GM19455 (cell line): ENCODE measurements around the gene PAX8.

ENCODE experiments used
- ATAC-seq: cut with Tn5 transposase; IDR thresholded peaks from one replicate; pipeline ENCODE4 v1.9.1; 2021; ENCODE audit not compliant: unreplicated experiment

PAX8 gene

GRCh38 chr2:113173542-113174375 lies 105.0 kb downstream of the PAX8 start, which contains the start of gene PSD4:
Gene PSD4, plus strand, starts transcription at chr2:113173971. Its CDS starts 8,486 bp downstream, at chr2:113182457.
- peak; percentile 84 for ATAC-seq

- ATAC-seq = no peak
These were observed 105.8 kb downstream of the PAX8 start for GRCh38 chr2:113172721-113173541.

- no peak for ATAC-seq
These were observed 107.2 kb downstream of the PAX8 start for GRCh38 chr2:113171334-113172075.

GRCh38 chr2:113169586-113169985 lies 109.1 kb downstream of the PAX8 start:
- no peak for ATAC-seq

GRCh38 chr2:113169002-113169530 lies 109.7 kb downstream of the PAX8 start:
- ATAC-seq = no peak

GRCh38 chr2:113167962-113168340 lies 110.8 kb downstream of the PAX8 start:
- ATAC-seq = no peak

GRCh38 chr2:113167115-113167932 lies 111.4 kb downstream of the PAX8 start:
- ATAC-seq = no peak

GRCh38 chr2:113166187-113166645 lies 112.5 kb downstream of the PAX8 start:
- ATAC-seq = no peak
